Measurements from ENCODE around the gene DNMT3A. TPM values are rescaled to one million over a fixed set of nuclear protein-coding genes. Genes with fewer than 3 reads are reported as not detected.

The DNMT3A gene
- total and polyA plus RNA-seq, 2 donors (not counting 1 experiment from before 2014, with no cell fraction given), result 8.9 to 24.5 TPM

GRCh38 chr2:25293958-25294562, 47.7 kb downstream of the DNMT3A start:
- CTCF ChIA-PET, result interaction anchor here (1.1 to 1.9 kb wide), 9 partner anchors 13 to 68 kb away, joined by 3 to 11 read pairs (median 7); no protein-coding TSS in a partner anchor
- 19% methylated on average over 8 of the region's 13 CpGs for WGBS (ENCODE audit: insufficient coverage)

More at GRCh38 chr2:25293958-25294562, 47.7 kb downstream of the DNMT3A start:
- H3K36me3 ChIP-seq (replicated peaks in 1 of 2; ENCODE audit: control extremely low read depth in 1 of 2, control insufficient read depth in 1 of 2, extremely low read depth in 1 of 2, insufficient read depth in 2 of 2, low read length in 1 of 2), result peaks cover 0 to 3% of the 10 kb centered on the region in 2 experiments
- no peak for DNase-seq
- Mint-ChIP-seq H3K27me3 (no peaks in the 10 kb centered on the region), H3K9me3 (ENCODE audit: insufficient read depth) (no peaks in the 10 kb centered on the region), H3K27ac (peak overlapping the region; percentile 94), H3K4me3 (peak overlapping the region; percentile 80), H3K4me1 (peaks cover 43% of the 10 kb centered on the region)
- H4K20me1 ChIP-seq (ENCODE audit: control insufficient read depth, insufficient read depth, low read length, poor library complexity, severe bottlenecking), result no peaks in the 10 kb centered on the region
- H3K4me1 ChIP-seq (ENCODE audit: control insufficient read depth in 2 of 2, insufficient read depth in 2 of 2, low read length in 2 of 2), result peaks cover 41 to 61% of the 10 kb centered on the region in 2 donors
- ATAC-seq (ENCODE audit: low read depth), result no peak
- H3K27me3 ChIP-seq (replicated peaks in 1 of 4; ENCODE audit: control extremely low read depth in 1 of 4, control insufficient read depth in 3 of 4, insufficient read depth in 4 of 4, low read length in 3 of 4), result no peaks in the 10 kb centered on the region
- H3K9ac ChIP-seq (ENCODE audit: low read length), result peak overlapping the region; percentile 40
- peak overlapping the region; percentile 87 to 91 for H3K27ac ChIP-seq (ENCODE audit: low read length in 2 of 2)
- peak overlapping the region in 2 of 5 experiments; percentile 19 to 34 for H3K4me3 ChIP-seq (ENCODE audit: control extremely low read depth in 1 of 5, extremely low read depth in 1 of 5, insufficient read depth in 1 of 5, low read depth in 2 of 5, low read length in 4 of 5)
- peaks cover 24% of the 10 kb centered on the region for H3K79me2 ChIP-seq (ENCODE audit: control insufficient read depth, insufficient read depth, low read length)
- intact Hi-C loops (cut with micrococcal nuclease), result loop anchor here (1.0 to 2.0 kb wide), 3 partner anchors 9 to 43 kb away; no protein-coding TSS in a partner anchor
- POLR2A ChIA-PET, result interaction anchor here (1.3 to 1.8 kb wide), 3 partner anchors 10 to 20 kb away, joined by 5 to 10 read pairs (median 8); no protein-coding TSS in a partner anchor
- no peaks in the 10 kb centered on the region for H3K9me3 ChIP-seq (ENCODE audit: control extremely low read depth in 1 of 3, control insufficient read depth in 2 of 3, insufficient read depth in 1 of 3, low read length in 2 of 3)
- peak overlapping the region; percentile 68 for H2AFZ ChIP-seq (ENCODE audit: insufficient read depth, low read depth, low read length, poor library complexity, severe bottlenecking)
- peak overlapping the region; percentile 80 for H3K4me2 ChIP-seq (replicated peaks; ENCODE audit: low read depth, low read length, poor library complexity, severe bottlenecking)
- TF ChIP-seq CTCF (IDR thresholded peaks at IDR 0.05) (no peak), EZH2 (IDR thresholded peaks at IDR 0.05; ENCODE audit: borderline replicate concordance, insufficient read depth, low read depth, low read length, poor library complexity, severe bottlenecking) (no peak)

Data from B cell (primary cell).